GM21528 (cell line): Measurements from ENCODE around the gene KIF16B.
"Not testable (repeated sequence)": the region's sequence is repeated elsewhere in the genome, so short reads cannot be mapped to it uniquely, and the experiment has no call there.

ENCODE experiments used
- ATAC-seq: cut with Tn5 transposase; IDR thresholded peaks from one replicate; pipeline ENCODE4 v1.9.1; 2021; ENCODE audit warnings: mild to moderate bottlenecking, moderate library complexity; ENCODE audit not compliant: unreplicated experiment, low FRiP score

KIF16B gene

DNA sequence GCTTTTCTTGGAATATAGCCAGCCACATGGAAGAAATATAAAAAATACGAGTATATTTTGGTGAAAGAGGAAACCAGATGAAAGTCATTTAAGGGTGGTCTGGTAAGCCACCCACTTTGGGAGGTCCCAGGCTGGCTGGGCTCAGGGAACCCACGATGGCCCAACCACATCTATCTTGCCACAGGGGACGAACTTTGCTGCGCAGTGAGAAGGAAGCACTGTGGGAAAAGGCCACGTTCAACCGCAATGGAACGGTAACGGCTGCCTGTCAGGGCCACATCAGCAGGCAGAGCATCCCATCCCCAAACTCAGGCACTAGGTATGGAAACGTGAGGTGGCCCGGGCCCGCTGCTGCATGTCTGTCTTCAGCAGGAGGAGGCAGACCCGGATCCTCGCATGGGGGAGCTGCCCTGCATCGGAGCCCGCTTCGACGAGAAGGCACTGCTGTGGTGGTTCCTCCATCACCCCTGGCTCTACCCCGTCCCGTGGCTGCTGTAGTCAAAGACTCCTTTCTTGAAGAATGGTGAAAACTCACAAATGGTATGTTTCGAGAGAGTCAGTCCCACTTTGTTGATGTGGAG is 300.4 kb downstream of the KIF16B start:
- ATAC-seq, result no peak

DNA sequence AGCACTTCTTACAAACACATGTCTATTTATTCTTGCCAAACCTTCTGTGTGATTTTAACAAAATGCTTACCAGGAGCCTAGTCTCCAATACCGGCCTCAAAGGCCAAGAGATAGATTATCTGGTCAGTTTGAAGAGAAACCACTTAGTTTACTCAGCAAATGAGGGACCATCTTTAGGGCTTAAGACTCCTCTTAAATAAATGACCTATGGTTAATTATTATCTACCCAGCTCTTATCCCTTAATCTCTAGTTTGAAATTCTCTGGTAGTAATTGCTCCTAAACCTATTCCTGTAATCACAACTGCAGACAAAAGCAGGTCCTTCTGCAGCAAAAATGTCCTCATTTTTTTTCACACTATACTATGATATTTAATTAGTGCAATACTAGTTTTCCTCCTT is 301.8 kb downstream of the KIF16B start:
- ATAC-seq, result no peak

DNA sequence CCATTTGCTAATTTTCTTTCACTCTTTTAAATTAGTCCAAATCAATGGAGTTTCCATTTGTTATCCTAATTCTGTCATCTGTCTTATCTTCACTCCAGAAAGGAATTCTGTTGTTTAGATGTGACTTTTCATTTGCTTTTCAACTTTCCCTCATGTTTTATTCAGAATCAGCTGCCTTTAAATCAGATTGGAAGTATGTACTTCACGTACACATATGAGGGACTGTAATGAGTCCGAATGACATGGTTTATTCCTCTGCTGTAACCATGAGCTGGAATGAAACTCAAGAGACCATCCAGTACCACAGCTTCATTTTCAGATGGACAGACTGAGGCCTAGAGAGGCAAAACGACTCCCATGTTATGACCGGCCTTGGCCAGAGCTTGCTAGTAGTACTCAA is 302.3 kb downstream of the KIF16B start:
- no peak for ATAC-seq

DNA sequence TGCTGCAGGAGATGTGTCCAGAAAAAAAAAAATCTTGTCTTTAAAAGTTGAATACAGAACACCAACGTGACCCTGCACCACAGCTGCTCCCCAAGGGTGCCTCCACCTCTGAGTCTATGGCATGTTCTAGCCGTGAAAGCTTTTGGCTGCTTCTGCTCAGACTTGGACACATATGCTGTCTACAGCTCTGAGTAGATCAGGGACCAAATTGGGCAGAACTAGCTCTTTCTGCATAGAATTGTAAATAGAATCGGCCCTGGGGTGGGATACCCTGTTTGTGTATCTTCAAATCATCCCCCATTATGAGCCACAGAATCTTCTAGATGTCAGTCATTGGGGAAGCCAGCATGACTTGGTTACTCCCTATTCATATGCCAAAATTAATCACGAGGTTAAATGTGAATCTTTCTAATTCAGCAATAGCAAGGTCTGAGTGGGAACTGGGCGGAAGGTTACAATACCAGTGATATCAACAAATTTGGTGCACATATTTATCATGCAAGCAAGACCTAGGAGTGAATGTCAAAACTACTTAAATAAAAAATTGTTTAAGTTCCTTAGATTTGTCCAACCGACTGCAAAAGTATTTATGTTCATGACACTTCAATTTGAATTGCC is 302.8 kb downstream of the KIF16B start:
- ATAC-seq, result no peak

DNA sequence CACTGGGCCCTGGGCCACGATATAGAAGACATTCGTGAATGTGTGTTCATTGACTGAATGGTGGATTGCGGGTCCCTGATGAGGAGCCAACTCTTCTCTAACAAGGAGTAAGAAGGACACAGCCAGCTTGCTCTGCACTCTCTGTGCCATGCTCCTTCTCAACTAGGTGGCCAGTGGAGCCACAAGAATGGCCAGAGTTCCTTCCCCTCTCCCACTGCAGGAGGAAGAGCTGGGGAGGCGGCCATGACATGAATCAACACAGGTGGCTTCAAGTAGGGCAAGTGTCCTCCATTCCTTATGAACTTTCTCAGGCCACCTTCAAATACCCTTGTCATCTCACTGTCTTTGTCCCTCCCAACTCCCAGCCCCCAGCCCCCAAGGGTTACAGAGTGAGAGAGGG is 305.7 kb downstream of the KIF16B start:
- ATAC-seq, result no peak

DNA sequence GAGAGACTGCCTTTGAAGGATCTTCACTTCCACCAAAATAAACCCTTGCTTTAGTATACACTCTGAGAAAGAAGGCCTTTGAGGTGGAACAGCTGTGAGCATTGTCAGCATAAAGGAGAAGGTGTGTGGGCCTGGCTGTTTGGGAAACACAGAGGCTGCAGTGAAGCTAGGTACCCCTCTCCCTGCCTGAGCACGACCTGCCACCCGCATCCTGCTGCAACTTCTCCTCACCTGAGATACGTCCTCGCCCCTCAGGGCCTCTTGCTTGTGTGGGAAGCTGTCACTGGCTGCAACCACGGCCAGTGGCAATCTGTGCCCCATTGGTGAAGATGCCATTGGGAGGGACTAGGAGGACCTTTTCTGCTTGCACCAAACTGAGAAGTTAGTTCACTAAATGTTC is 307.9 kb downstream of the KIF16B start:
- no peak for ATAC-seq

DNA sequence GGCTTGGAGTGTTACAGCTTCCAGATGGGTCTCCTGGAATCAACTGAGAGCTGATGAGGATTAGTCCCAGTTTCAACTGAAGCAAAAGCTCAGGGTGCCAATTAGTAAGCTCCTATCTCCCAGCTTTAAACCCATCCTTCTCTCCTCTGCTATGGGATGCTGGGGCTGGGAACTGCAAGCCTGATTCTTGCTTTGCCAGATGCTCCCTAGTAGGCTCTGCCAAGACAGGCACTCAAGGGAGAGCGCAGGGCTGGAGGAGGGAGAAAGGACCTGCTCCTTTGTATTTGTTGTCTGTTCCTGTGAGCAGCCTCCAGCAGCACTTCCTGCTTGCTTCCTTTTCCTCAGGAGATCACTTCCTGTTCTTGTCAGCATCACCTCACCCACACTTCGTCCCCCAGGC is 309.7 kb downstream of the KIF16B start:
- ATAC-seq, result no peak

DNA sequence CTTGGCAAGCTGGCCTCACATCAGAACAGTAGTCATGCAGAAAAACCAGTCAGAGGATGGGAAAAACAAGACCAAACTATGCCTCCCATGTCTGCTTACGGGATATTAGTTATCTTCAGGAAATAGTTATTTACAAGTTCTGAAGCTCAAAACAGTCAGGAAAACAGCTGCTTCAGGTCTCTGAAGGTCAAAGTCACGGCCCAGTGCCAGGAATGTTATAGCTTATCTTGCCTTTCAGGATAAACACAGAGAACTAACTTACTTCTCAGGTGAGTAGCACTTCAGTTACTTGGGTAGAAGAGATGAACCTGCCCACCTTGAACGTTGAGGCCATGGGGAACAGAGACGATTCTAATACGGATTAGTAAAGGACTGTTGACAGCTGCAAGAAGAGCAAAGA is 310.7 kb downstream of the KIF16B start:
- ATAC-seq, result no peak

DNA sequence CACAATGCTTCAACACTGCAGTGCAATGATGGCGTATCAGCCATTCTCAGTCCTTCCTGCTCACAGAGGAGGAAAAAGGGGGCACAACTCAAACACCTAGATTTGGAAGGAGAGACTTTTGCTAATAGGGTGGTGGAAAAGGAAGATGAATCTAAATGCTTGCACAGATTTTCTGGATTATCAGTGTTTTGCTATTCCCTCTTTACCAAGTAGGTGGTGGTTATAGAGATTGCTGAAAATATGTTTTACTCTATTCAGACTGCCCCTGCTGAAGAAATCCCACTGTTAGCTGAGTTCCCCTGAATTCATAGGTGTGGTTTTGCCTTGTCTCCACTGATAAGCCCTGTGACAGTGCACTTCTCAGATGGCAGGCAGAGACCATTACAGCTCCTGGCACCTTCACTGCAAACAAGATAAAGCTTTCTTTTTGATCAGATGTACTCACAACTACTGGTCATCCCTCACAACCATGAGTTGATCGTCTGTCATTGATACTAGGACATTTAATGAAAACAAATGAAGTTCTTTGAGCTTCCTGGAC is 311.4 kb downstream of the KIF16B start:
- ATAC-seq, result no peak

DNA sequence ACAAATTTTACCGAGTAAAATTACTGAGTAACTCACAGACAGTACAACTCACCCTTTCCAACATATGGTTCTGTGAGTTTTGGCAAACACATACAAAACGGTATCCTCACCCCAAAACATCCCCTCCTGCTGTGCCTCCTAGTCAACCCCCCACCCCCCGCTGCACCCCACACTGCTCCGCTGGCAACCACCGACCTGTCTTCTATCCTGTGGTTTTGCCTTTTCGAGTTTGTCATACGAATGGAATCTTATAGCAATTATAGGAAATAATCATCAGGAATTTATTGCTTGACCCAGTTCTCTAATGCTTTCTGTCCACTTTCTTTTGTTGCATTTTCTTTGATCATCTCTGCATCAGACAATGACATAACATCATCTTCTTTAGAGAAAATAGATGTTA is 312.3 kb downstream of the KIF16B start:
- no peak for ATAC-seq

DNA sequence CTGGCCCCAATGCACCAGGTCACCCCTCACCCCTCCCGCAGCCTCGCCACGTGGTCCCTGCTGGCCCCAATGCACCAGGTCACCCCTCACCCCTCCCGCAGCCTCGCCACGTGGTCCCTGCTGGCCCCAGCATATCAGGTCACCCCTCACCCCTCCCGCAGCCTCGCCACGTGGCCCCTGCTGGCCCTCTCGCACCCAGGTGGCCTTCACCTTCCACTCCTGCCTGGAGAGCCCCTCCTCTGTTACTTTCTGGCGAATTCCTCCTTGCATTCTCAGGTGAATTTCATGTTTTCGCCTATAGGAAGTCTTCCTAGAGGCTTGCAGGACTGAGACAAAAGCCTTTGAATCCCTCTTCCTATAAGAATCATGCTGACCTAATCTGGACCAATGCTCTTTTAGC is 313.1 kb downstream of the KIF16B start:
- ATAC-seq, result not testable (repeated sequence)

DNA sequence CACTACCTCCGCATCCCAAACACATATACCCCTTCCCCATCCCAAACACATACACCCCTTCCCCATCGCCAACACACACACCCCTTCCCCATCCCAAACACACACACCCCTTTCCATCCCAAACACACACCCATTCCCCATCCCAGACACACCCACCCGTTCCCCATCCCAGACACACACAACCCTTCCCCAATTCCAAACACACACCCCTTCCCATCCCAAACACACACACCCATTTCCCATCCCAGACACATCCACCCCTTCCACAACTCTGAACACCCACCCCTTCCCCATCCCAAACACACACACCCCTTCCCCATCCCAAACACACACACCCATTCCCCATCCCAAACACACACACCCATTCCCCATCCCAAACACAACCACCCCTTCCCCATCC is 314.5 kb downstream of the KIF16B start:
- no peak for ATAC-seq

DNA sequence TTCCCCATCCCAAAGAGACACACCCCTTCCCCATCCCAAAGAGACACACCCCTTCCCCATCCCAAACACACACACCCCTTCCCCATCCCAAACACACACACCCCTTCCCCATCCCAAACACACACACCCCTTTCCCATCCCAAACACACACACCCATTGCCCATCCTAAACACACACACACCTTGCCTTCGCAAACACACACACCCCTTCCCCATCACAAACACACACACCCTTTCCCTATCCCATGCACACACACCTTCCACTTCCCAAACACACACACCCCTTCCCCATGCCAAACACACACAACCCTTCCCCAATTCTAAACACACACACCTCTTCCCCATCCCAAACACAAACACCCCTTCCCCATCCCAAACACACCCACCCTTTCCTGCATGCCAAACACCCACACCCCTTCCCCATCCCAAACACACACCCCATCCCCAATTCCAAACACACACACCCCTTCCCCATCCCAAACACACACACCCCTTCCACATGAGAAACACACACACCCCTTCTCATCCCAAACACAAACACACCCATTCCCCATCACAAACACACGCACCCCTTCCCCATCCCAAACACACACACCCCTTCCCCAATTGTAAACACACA is 315.3 kb downstream of the KIF16B start:
- ATAC-seq, result no peak

DNA sequence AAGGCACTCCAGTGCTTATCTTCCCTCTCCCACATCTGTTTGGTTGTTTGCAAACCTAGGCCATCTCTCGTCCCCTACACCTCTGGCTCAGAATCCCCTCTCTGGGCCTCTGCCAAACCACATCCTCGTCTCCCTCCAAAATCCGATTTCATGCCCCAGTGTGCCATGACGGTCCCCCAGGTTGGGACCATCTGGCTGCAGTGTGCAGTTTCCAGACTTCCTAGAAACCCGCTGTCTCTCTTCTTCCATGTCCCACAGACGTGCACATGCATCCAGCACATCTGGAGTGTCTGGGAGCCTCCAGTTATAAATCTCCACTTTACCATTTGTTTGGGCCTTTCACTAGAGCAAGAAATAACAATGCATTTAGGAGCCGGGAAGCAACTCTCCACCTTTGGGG is 316.2 kb downstream of the KIF16B start:
- no peak for ATAC-seq

DNA sequence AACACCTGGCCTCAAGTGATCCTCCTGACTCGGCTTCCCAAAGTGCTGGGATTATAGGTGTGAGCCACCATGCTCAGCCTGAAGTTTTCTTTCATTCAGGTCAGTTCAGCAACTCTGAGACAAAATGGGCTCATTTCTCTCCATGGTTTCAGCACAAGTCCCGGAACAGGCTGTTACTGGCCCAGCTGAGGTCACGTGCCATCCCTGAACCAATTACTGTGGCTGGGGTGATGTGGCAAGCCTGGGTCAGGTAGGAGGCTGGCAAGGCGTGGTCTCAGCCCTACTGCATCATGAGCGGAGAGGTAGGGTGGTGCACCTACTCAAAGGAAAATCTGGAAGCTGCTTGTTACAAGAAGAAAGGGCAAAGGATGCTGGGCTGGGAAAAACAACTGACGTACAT is 326.4 kb downstream of the KIF16B start:
- no peak for ATAC-seq

DNA sequence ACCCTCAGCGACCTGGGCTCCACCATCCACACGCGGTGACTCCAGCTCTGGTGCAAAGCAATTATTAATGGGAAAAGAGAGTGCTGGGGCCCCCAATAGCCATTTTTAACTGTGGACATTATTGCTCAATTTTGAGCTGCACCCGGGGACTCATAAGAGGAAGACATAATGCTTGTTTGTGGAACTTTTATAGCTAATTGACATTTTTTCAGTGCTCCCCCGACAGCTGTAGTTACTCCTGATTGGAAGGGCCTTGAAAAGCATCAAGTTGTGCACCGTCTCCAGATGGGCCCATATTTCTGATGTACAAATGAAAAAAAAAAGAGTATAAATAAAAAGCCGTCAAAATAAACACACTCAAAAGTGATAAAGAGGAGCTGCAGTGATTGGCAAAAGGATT is 327.0 kb downstream of the KIF16B start:
- no peak for ATAC-seq

DNA sequence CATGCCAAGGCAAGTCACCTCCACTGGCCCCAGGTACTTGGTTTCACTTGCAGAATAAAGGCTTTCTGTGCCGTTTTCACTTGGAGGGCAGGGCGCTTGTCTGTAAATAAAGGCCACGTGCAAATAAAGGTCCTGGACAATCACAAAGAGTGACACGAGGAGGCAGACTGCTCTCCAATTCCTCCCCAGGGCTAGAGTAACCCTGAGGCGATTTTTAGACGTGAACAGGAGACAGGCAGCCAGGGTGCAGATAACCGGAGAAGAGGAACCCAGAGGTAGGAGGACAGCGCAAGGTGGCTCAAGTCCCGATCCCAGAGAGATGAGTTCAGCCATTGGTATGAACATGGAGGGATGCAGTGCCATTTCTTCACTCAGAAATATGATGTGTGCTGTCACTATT is 327.4 kb downstream of the KIF16B start:
- no peak for ATAC-seq

DNA sequence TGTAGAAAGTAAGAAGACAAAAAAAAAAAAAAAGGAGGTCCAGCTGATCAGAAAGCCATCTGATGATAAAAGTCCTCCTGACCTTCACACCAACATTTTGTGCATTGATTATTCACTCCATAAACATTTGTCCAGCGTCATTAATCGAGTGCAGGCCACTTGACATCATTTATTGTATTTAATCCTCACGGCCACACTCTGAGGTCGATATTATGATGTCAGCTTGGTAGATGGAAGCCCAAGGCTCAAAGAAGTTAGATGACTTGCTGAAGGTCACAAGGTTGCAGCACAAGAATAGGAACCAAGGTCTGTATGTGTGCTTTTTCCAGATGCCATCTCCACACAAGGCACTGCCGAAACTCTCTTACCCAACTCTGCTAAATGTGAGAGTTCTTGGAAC is 328.4 kb downstream of the KIF16B start:
- ATAC-seq, result no peak

DNA sequence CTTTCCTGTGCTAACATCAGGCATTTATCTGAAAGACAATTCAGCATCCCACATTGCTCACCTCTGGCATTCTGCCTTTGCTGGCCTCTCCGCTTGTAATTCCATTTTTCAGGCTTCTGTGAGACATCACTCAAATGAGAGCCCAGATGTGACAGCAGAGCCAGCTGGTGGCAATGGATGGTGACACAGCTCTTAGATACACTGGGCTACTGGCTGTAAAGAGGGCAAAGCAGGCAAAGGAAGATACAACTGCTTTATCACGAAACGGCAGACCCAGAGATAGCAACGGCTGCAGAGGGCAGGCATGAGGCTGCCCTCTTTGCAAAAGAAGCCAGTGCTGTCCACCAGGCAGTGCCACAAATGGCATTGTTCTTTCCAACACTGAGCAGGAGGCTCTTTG is 329.8 kb downstream of the KIF16B start:
- ATAC-seq, result no peak

DNA sequence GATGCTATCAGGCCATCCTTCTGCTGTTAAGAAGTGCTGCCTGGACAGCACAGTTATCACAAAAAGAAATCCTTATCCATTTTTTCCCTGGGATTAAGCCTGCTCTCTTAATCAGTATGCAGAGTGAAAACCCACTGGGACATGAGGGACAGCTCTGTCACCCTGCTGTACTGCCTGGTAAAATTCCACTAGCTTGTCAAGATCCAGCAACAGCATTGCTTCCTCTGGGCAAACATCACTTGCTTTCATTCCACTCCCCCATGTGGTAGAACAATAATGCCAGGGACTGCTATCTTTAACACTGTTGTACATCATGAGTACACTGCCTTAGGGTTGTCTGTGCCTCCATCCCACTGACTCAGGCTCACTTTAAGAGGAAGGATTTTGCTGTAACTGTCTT is 331.3 kb downstream of the KIF16B start:
- no peak for ATAC-seq

DNA sequence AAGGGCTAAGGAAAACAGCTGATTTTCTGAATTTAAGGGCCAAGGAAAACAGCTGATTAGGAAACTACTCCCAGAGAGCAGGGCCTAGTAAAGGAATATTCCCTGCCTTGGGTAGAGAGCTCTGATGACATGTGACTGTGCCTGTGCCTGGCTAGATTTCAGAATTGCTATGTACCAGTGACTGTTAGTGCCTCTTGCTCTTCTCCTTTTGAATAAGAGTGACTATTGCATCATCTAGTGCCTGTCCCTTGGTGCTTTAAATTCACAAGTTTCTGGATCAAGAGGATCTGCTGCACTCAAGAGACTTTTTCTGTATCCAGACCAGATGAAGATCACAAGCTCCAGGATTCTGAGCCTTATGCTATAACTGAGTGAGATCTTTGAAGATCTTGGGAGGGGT is 332.9 kb downstream of the KIF16B start:
- ATAC-seq, result no peak

DNA sequence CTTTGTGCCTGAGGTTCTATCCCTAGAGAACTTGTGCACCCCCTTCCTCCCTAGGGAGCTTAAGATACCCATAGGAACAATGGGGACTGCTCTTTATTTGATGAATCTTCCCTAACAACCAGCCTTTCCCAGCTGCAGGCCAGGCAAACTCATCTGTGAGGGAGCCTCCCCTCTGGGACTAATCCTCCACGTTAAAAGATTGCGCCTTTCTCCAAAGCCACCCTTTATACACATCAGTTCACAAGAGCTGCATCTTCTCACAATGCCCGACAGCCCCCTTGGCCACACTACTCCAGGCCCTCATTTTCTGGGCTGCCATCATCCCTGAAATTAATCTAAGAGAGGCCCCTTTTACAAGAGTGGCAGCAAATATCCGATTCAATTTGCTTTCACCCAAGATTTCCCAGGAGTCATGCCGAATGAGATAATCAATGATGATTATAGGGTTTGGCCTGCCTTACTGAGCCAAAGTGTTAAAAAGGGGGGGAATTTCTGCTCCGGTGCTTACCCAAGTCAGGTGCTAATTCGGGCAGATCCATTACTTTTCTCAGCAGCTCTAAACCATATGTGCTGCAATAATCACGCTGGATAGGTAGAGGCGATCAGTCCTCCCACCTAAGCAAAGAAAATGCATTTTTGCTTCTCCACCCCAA is 336.5 kb downstream of the KIF16B start:
- ATAC-seq, result no peak
